NCI-H187 treated with DMSO at 0.1 percent for 48 hours (cell line): ENCODE measurements around the gene GAL3ST1.
A peak's percentile ranks its signal among the peaks of the same experiment; 100 is the strongest.
"Not testable (repeated sequence)": the region's sequence is repeated elsewhere in the genome, so short reads cannot be mapped to it uniquely, and the experiment has no call there.

Experiments
- DNase-seq: peaks from one replicate; lab custom pipeline; 2025; lab: John Stamatoyannopoulos, UW

GAL3ST1 gene

DNA sequence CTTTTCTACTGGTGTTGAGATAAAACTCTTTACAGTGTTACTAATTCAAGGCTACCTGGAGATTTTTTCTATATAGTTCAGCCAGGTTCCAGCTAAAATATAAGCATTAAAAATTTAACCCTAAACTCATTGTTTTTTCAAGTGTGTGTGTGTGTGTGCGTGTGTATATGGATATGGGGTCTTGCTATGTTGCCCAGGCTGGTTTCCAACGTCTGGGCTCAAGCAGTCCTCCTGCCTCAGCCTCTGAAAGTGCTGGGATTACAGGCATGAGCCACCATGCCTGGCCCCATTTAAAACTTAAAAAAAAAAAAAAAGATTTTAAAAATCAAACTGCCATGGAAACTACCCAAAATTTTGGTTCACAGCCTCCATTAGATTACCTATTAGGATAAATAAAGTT, 21.7 kb upstream of the GAL3ST1 start:
- no peak for DNase-seq

DNA sequence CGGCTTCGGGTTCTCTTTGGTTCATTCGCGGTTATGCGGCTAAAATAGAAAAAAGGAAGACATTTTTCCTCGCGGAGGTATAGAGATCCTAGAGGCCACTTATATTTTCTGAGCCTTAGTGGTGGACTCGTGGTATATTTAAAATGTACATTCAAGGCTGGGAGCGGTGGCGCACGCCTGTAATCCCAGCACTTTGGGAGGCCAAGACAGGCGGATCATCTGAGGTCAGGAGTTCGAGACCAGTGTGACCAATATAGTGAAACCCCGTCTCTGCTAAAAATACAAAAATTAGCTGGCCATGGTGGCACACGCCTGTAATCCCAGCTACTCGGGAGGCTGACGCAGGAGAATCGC, 17.9 kb upstream of the GAL3ST1 start:
- DNase-seq, result not testable (repeated sequence)

DNA sequence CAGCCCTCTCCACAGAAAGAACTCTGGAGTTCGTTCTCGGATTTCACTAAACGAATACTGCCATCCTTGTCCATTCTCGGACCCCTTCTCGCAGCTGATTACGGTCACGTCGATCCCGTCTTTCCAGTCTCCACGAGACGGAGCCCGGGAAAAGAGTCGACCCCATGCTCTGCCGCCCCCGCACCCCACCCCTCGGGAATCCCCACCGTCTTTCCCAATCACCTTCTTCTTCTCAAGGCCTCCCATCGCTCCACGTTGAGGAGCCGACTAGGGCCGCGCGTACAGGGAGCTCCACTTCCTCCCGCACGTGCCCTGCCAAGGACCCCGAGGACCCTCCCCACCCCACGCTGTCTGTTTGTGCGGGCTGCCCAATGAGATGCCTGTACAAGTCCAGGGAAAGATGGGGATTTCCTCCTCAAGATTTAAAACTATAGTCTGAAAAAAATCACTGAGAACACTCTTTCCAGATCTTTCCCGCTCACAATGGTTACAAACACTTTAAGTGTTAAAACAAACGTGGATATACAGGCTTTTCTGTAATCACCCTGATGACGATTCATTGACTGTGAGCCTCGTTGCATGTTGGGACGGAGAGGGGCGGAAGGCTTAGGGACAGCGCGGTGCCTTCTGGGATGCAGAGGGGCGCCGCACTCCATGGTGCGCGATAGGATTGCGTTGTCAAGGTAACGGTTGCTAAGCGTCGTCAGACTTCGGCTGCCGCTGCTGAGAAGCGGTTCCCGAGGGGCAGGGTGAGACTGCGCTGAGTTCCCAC, 17.3 kb upstream of the GAL3ST1 start, which contains the start of gene PES1:
PES1 (minus strand) TSS at position 323 of the 772 bp plus-strand sequence; CDS start at position 246, 77 bp downstream.
- DNase-seq, result peak; percentile 88

DNA sequence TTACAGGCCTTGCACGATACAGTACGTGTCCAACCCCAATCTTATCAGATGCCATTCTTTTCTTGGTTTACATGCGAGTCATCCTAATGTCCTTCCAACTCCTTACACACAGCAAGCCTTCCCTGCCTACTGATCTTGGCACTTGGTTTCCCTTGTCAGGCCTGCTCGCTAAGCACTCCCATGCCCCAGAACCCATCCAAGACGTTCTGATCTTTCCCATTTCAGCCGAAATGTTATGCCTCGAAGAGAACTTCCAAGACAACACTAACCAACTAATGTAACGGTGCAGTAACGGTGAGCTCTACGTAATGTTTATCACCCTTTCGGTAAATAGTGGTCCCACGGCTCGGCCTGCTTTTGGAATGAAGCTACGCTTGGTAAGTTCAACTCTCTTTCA, 16.7 kb upstream of the GAL3ST1 start:
- DNase-seq, result no peak

- DNase-seq, result no peak
Measured at GRCh38 chr22:30586414-30586813, 11.9 kb upstream of the GAL3ST1 start.

GRCh38 chr22:30584441-30584840, 10.0 kb upstream of the GAL3ST1 start:
- no peak for DNase-seq

- DNase-seq, result no peak
Measured at GRCh38 chr22:30582788-30583545, 8.5 kb upstream of the GAL3ST1 start.

DNA sequence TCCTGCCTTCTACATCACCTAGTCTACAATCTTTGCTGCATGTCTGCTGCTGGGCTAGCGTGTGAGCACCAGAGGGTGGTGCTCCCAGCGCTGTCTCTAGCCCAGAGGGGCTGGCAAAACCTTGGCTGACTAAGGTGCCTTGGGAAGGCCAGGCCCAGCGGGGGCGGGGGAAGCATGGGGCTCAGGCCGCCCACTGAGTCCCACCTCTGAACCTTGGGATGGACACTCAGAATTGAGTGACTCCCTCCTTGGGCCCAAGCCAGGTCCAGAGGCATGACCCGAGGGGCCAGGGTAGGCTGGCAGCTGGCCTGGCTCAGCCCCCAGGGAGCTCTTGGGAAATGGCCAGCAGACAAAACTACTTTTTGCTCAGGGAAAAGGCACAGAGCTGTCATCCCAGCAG, 7.6 kb upstream of the GAL3ST1 start:
- DNase-seq, result no peak

DNA sequence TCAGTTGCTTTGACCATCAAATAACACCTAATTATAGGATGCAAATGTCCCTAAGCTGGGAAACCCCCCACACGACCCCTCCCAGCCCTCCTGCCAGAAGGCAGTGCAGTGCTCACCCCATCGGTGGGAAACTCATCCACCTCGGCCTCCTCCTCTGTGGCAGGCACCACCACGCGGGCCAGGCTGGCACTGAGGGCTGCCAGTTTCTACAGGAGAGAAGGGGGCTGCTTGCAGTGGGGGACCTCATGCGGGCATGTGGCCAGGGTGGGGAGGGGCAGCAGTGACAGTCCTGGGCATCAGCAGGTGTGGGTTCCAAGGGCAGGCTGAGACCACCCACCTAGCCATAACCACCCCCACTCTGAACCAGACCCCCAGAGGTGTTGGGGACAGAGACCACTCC, 6.4 kb upstream of the GAL3ST1 start:
- DNase-seq, result no peak

GRCh38 chr22:30578481-30578880, 4.0 kb upstream of the GAL3ST1 start:
- DNase-seq, result no peak

- DNase-seq, result no peak
Measured at GRCh38 chr22:30575859-30576258, 1.4 kb upstream of the GAL3ST1 start.

DNA sequence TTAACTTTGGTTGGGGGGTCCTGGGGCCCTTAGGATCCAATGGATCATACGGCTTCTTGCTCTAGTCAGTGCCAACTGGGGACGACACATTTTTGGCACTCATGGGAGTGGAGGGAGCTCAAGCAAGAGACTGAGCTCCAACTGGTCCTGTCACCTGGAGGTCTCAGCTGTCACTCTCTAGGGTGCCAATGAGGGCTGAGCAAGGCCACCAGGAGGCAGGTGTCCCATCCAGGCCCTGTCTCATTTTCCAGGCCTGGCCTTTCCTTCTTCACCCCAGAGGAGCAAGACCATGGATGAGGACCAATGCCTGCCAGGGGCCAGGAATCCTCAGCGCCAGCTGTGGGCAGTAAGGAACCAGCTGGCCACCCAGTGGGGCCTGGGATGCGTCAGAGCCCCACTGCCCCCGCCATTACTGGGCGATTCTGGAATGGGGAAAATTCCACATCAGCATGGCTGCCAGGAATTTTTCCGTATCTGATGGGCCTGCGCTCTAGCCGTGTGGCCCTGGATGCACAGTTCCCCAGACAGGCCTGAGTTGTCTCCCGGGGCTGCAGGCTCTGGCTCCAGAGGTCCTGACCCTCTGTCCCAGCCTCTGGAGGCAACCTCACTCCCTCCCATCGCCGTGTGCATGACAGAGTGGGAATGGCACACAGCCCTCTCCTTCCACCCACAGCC, 669 bp upstream of the GAL3ST1 start:
- DNase-seq, result no peak

DNA sequence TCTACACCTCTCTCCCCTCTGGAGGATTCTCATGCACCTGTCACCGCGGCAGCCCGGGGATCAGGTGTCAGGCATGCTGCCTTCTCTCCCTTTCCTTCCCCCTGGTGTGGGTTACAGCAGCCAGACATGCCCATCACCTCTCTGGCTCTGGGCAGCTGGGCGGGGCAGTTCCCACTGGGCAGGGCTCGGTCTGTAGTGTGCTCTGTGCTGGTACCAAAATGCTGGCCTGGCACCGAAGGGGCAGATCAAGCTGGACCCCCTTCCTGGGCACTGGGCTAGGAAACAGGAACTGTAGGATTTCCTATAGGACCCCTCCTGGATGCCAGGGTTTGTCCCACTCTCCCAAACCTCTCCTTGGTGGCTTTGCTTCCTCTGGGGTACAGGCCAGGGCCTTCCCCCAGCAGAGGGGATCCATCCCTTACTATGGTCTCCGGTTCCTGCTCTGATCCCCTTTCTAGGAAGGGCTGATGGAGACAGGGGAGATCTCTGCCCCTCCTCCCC, 821 bp downstream of the GAL3ST1 start:
- DNase-seq, result no peak

GRCh38 chr22:30572840-30573593, 1.4 kb downstream of the GAL3ST1 start:
- DNase-seq, result no peak

GRCh38 chr22:30572210-30572609, 2.3 kb downstream of the GAL3ST1 start:
- DNase-seq, result no peak

DNA sequence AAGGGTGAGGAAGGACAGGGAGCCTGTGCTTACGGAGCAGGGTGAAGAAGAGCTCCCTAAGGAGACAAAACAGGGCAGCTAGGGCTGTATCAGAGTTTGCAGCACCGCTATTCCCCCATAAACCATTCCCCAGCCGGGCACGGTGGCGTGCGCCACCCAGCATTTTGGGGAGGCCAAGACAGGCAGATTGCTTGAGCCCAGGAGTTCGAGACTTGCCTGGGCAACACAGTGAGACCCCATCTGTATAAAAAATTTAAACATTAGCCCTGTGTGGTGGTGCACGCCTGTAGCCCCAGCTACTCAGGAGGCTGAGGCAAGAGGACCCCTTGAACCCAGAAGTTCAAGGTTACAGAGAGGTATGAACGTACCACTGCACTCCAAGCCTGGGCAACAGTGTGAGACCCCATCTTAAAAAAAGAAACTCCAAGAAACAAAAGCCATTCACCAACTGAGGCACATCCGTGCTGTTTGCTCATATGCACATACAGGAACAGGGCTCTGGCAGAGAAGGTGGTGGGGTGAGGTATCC, 4.7 kb downstream of the GAL3ST1 start:
- no peak for DNase-seq

DNA sequence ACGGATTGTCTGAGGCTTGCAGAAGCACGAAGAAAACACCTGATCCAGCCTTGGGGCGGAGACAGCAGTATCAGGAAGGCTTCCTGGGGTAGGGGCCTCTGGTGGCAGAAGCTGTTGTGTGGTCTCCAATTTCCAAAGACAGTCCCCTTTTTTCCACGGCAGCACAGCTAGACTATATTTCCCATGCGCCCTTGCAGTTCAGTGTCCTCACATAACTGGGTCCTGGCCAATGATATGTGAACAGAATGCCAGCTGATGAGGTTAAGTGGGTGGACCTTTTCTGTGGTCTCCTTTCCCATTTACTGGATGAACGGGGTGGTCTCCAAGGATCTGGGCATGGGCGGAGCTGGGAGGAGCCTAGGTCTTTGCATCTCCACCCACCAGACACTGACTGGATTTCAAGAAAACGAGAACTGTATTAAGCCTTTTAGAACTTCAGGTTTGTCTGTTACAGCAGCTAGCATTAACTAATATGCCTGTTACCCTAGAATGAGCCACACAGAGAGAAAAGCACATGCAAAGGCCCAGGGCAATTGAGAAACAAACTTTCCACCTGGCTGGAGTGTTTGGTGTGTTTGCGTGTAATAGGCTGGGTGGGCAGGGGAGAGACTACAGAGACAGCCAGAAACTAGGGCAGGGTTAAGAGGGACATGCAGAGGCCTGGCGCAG, 6.2 kb downstream of the GAL3ST1 start:
- DNase-seq, result no peak

DNA sequence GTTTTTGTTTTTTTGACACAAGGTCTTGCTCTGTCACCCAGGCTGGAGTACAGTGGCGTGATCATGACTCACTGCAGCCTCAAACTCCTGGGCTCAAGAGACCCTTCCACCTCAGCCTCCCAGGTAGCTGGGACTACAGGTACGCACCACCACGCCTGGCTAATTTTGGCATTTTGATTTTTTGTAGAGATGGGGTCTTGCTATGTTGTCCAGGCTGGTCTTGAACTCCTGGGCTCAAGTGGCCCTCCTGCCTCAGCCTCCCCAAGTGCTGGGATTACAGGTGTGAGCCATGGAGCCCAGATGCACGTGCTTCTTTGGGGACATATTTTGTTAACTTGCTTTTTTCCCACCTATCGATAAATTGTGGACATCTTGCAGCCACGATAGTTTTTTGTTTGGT, 7.2 kb downstream of the GAL3ST1 start:
- DNase-seq, result not testable (repeated sequence)

DNA sequence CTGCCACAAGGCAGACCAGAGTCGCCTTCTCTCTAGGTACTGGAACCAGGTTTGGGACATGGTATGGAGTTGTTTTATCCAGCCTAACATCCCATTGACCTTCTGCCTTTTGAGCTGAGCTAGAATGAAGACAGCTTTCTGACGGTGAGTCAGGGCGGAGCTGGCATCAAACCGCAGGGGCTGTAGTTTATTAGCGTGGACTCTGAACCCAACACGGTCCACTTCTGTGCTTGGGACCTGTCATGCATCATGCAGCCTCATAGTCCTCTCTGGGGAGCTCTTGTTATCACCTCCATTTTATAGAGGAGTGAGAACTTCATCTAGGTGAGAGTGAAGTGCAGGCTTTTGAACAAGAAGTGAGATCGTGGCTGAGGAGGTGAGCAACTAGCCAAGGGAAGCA, 8.3 kb downstream of the GAL3ST1 start:
- DNase-seq, result no peak

DNA sequence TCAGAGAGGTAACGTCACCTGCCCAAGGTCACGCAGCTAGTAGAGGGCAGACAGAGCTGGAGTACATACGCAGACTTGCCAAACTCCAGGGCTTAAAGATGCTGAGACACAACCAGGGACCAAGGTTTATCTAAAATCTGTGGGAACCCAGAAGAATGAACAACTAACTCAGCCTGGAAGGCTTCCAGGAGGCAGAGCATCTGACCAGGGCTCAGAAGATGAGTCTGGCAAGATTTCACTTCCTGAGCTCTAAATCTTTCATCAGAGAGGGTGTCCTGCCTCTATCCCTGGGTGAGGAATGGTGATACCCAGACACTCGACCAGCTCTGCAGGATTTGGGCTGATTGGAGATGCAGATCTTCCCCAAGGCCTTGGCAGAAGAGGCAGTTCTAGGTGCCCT, 9.1 kb downstream of the GAL3ST1 start:
- no peak for DNase-seq

DNA sequence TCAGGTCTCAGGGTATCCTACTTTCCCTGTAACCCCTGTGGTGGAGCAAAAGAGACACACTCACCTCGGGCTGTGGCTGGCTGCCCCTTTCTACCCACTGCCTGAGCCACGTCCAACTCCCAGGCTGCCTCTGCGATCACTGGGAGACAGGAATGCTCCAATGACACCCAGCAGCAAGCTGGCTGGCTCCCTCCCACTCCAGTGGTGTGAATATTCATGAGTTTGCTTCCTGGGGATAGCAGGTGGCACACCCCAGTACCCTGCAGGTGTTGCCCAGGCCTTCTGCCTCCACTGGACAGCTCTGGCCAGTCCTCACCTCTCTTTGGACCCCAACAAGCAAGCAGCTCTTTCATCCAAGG, 9.7 kb downstream of the GAL3ST1 start:
- DNase-seq, result no peak
